ENCODE results near the gene GATA2.

GATA2 gene

GRCh38 chr3:128430301-128430700 lies 62.7 kb downstream of the GATA2 start:
- no peak for DNase-seq

DNA sequence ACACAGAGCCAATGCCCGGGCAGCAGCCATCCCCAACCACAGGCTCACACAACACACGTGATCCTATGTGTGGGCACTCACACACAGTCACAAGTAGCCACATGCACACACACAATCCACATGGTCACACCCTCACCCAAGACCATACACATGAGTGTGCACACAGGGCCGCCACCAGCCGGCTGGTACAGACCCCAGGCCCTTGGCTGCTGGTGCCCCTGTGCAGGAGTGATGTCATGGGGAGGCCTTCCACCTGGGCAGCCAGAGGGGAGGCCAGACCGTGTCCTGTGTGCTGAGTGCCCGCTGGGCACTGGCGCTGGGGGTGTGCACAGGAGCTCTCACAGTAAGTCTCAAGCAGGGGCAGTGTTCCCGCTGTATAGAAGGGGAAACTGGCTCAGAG lies 63.2 kb downstream of the GATA2 start:
- no peak for DNase-seq
